BLaER1 treated with 17β-estradiol and CSF1 and Interleukin-3, amounts not matched to agents 10 nM and 100 nM (cell line): ENCODE results near the gene SH3BP2.
"Not testable (repeated sequence)": the region's sequence is repeated elsewhere in the genome, so short reads cannot be mapped to it uniquely, and the experiment has no call there.

Experiments used
- H3K27ac ChIP-seq, 11 experiments: shearing (Covaris generic); formaldehyde crosslinking; 2 replicates each; pipeline ENCODE4 v1.8.1; 2022
- H3K27me3 ChIP-seq, 11 experiments: shearing (Covaris generic); formaldehyde crosslinking; 2 replicates each; pipeline ENCODE4 v1.8.1; 2022
- H3K36me3 ChIP-seq, 11 experiments: shearing (Covaris generic); formaldehyde crosslinking; 2 replicates each; pipeline ENCODE4 v1.8.1; 2022
- H3K4me1 ChIP-seq, 10 experiments: shearing (Covaris generic); formaldehyde crosslinking; 2 replicates each; pipeline ENCODE4 v1.8.1; 2022
- H3K4me2 ChIP-seq, 11 experiments: shearing (Covaris generic); formaldehyde crosslinking; 2 replicates each; pipeline ENCODE4 v1.8.1; 2022
- H3K4me3 ChIP-seq, 10 experiments: shearing (Covaris generic); formaldehyde crosslinking; 2 replicates each; pipeline ENCODE4 v1.8.1; 2022
- H3K9ac ChIP-seq, 11 experiments: shearing (Covaris generic); formaldehyde crosslinking; 2 replicates each; pipeline ENCODE4 v1.8.1; 2022
- H3K9me3 ChIP-seq, 11 experiments: shearing (Covaris generic); formaldehyde crosslinking; replicated peaks in 1 of 11; 2 replicates each; pipeline ENCODE4 v1.8.1; 2022
- H4K20me1 ChIP-seq, 11 experiments: shearing (Covaris generic); formaldehyde crosslinking; 2 replicates each; pipeline ENCODE4 v1.8.1; 2022
- Cebpa-rat ChIP-seq, 11 experiments: shearing (Covaris generic); IDR thresholded peaks; 2 replicates each; pipeline ENCODE4 v1.8.1; 2022

Gene SH3BP2

GRCh38 chr4:2761035-2761923, 31.6 kb upstream of the SH3BP2 start:
- Histone ChIP-seq H3K4me1 (peaks cover 10 to 35% (median 19%) of the 10 kb centered on the region in 10 experiments; a peak in 19 of 20 replicates), H3K27me3 (peaks cover 0 to 6% (median 0%) of the 10 kb centered on the region in 11 experiments; a peak in 3 of 22 replicates), H4K20me1 (no peaks in the 10 kb centered on the region; a peak in 1 of 22 replicates), H3K9me3 (peaks cover 0 to 13% (median 7%) of the 10 kb centered on the region in 11 experiments; a peak in 8 of 22 replicates), H3K4me2 (no peak overlapping the region), H3K4me3 (no peak overlapping the region), H3K9ac (no peak overlapping the region), H3K27ac (no peak overlapping the region), H3K36me3 (no peaks in the 10 kb centered on the region)
- TF ChIP-seq Cebpa-rat (IDR thresholded peaks at IDR 0.05), result no peak

- no peak overlapping the region for H3K27ac ChIP-seq
- TF ChIP-seq Cebpa-rat (IDR thresholded peaks at IDR 0.05), result no peak
- no peaks in the 10 kb centered on the region for H3K36me3 ChIP-seq
- no peak overlapping the region for H3K4me2 ChIP-seq
- H3K4me1 ChIP-seq, result peaks cover 6 to 29% (median 13%) of the 10 kb centered on the region in 10 experiments; a peak in 18 of 20 replicates
- peaks cover 0 to 13% (median 7%) of the 10 kb centered on the region in 11 experiments; a peak in 9 of 22 replicates for H3K9me3 ChIP-seq
- H3K27me3 ChIP-seq, result peaks cover 0 to 6% (median 0%) of the 10 kb centered on the region in 11 experiments; a peak in 3 of 22 replicates
- no peak overlapping the region for H3K9ac ChIP-seq
- no peaks in the 10 kb centered on the region; a peak in 1 of 22 replicates for H4K20me1 ChIP-seq
- no peak overlapping the region for H3K4me3 ChIP-seq
Measured at GRCh38 chr4:2762048-2762447, 30.8 kb upstream of the SH3BP2 start.

- not testable (repeated sequence) for H4K20me1 ChIP-seq, H3K27ac ChIP-seq
- H3K4me1 ChIP-seq, result peaks cover 3 to 27% (median 10%) of the 10 kb centered on the region in 10 experiments; a peak in 14 of 20 replicates
Measured at GRCh38 chr4:2762486-2763370, 30.2 kb upstream of the SH3BP2 start.

GRCh38 chr4:2763511-2763967, 29.3 kb upstream of the SH3BP2 start:
- no peak for TF ChIP-seq Cebpa-rat (IDR thresholded peaks at IDR 0.05)
- peak overlapping the region; percentile 30 to 68 (median 59); a peak in 19 of 22 replicates for H3K9ac ChIP-seq
- H3K4me2 ChIP-seq, result peak overlapping the region; percentile 61 to 87 (median 81)
- peaks cover 0 to 6% (median 0%) of the 10 kb centered on the region in 11 experiments; a peak in 3 of 22 replicates for H3K27me3 ChIP-seq
- H3K4me3 ChIP-seq, result peak overlapping the region; percentile 37 to 66 (median 48); a peak in 19 of 20 replicates
- H3K27ac ChIP-seq, result peak overlapping the region; percentile 18 to 64 (median 46); a peak in 14 of 22 replicates
- H3K36me3 ChIP-seq, result no peaks in the 10 kb centered on the region
- no peaks in the 10 kb centered on the region for H4K20me1 ChIP-seq
- H3K4me1 ChIP-seq, result peaks cover 4 to 26% (median 10%) of the 10 kb centered on the region in 10 experiments; a peak in 15 of 20 replicates
- peaks cover 0 to 21% (median 7%) of the 10 kb centered on the region in 11 experiments; a peak in 9 of 22 replicates for H3K9me3 ChIP-seq

More at GRCh38 chr4:2762486-2763370, 30.2 kb upstream of the SH3BP2 start:
- peaks cover 0 to 16% (median 7%) of the 10 kb centered on the region in 11 experiments; a peak in 9 of 22 replicates for H3K9me3 ChIP-seq
- 0 out of 22 replicates have a peak overlapping the region, but pooled peaks of 1 of the 11 experiments have one; percentile 81 for H3K4me2 ChIP-seq
- H3K36me3 ChIP-seq, H3K9ac ChIP-seq, H3K4me3 ChIP-seq, H3K27me3 ChIP-seq: not testable (repeated sequence)

- TF ChIP-seq Cebpa-rat (IDR thresholded peaks at IDR 0.05), result no peak
- no peak overlapping the region for H3K4me2 ChIP-seq
- peaks cover 0 to 6% (median 0%) of the 10 kb centered on the region in 11 experiments; a peak in 3 of 22 replicates for H3K27me3 ChIP-seq
- H3K27ac ChIP-seq, result no peak overlapping the region
- H3K4me1 ChIP-seq, result peaks cover 9 to 24% (median 15%) of the 10 kb centered on the region in 10 experiments; a peak in 19 of 20 replicates
- peaks cover 8 to 42% (median 29%) of the 10 kb centered on the region in 11 experiments; a peak in 20 of 22 replicates for H3K9me3 ChIP-seq
- H3K36me3 ChIP-seq, result no peaks in the 10 kb centered on the region
- H4K20me1 ChIP-seq, result no peaks in the 10 kb centered on the region
- no peak overlapping the region for H3K4me3 ChIP-seq
- no peak overlapping the region for H3K9ac ChIP-seq
Measured at GRCh38 chr4:2765832-2766526, 26.9 kb upstream of the SH3BP2 start.

- Histone ChIP-seq H3K27ac (no peak overlapping the region), H3K9ac (no peak overlapping the region), H3K9me3 (peaks cover 8 to 42% (median 36%) of the 10 kb centered on the region in 11 experiments; a peak in 20 of 22 replicates), H3K27me3 (peaks cover 0 to 6% (median 0%) of the 10 kb centered on the region in 11 experiments; a peak in 3 of 22 replicates), H3K36me3 (no peaks in the 10 kb centered on the region), H3K4me2 (no peak overlapping the region), H3K4me3 (no peak overlapping the region), H4K20me1 (no peaks in the 10 kb centered on the region), H3K4me1 (peaks cover 9 to 35% (median 24%) of the 10 kb centered on the region in 10 experiments; a peak in 19 of 20 replicates)
- TF ChIP-seq Cebpa-rat (IDR thresholded peaks at IDR 0.05), result no peak
Measured at GRCh38 chr4:2767046-2767704, 25.7 kb upstream of the SH3BP2 start.

GRCh38 chr4:2767705-2768074, 25.2 kb upstream of the SH3BP2 start:
- H3K9ac ChIP-seq, result no peak overlapping the region
- peaks cover 0 to 6% (median 0%) of the 10 kb centered on the region in 11 experiments; a peak in 3 of 22 replicates for H3K27me3 ChIP-seq
- H3K9me3 ChIP-seq, result peaks cover 8 to 42% (median 35%) of the 10 kb centered on the region in 11 experiments; a peak in 20 of 22 replicates
- H3K4me1 ChIP-seq, result peaks cover 9 to 37% (median 25%) of the 10 kb centered on the region in 10 experiments; a peak in 19 of 20 replicates
- no peak for TF ChIP-seq Cebpa-rat (IDR thresholded peaks at IDR 0.05)
- H3K4me2 ChIP-seq, result no peak overlapping the region
- H3K4me3 ChIP-seq, result no peak overlapping the region
- H4K20me1 ChIP-seq, result no peaks in the 10 kb centered on the region
- no peak overlapping the region for H3K27ac ChIP-seq
- no peaks in the 10 kb centered on the region for H3K36me3 ChIP-seq
